Mucosa of descending colon (tissue), 3 donors: Measurements from ENCODE around the gene PTPRA. TPM values are rescaled to one million over a fixed set of nuclear protein-coding genes. Genes with fewer than 3 reads are reported as not detected.

Source experiments
- ATAC-seq: fragments of 200-7000 bp; cut with Tn5 transposase; one replicate; pipeline ENCODE4 v1.9.1; 2020; ENCODE audit warnings: mild to moderate bottlenecking, moderate library complexity
- DNase-seq, 3 donors: peaks; one replicate each; pipeline ENCODE4 v3.0.0-alpha.2; 2020
- H3K36me3 ChIP-seq: fragments of 200-600 bp; one replicate; pipeline ENCODE4 v1.8.0; 2021; ENCODE audit warnings: low read depth, mild to moderate bottlenecking
- H3K4me1 ChIP-seq: fragments of 200-600 bp; one replicate; pipeline ENCODE4 v1.8.0; 2021; ENCODE audit warnings: low read depth, mild to moderate bottlenecking
- H3K4me3 ChIP-seq: fragments of 200-600 bp; one replicate; pipeline ENCODE4 v1.8.0; 2021; ENCODE audit warnings: mild to moderate bottlenecking
- H3K9me3 ChIP-seq: fragments of 200-600 bp; one replicate; pipeline ENCODE4 v1.8.0; 2021; ENCODE audit warnings: mild to moderate bottlenecking
- CTCF ChIP-seq: fragments of 200-600 bp; IDR thresholded peaks from one replicate; pipeline ENCODE4 v1.8.0; 2022; ENCODE audit warnings: antibody characterized with exemption, mild to moderate bottlenecking
- intact Hi-C, 2 donors: fragments of 100-400 bp; cut with DNase I in 1 of 2; cut with micrococcal nuclease in 1 of 2; formaldehyde crosslinking; loops; one replicate each; pipeline versions ENCODE4 v1.11.0 to v1.11.1; 2022; cut with DNase I, micrococcal nuclease
- total RNA-seq, 3 donors: library from RNA; stranded (reverse); fragmentation: NEBNext Ultra II Directional in 2 of 3; extraction: Animal tissue kit (Norgen Biotek cat#: 25700) in 2 of 3; gene quantifications; one replicate each; pipeline versions ENCODE4 v1.2.1 to v1.2.4, GENCODE V29; 2021 to 2023
- donor health status: DM: no; HTN: no; CAD: no; lungs with moderate emphysema.
- donor health status: DM: no; HTN: no; CAD: no.
- donor health status: DM: no; HTN: yes; CAD: no.

PTPRA gene
- total RNA-seq, 3 donors from 2014 or later = 39.0 to 64.7 (median 59.3) TPM

GRCh38 chr20:3040086-3040485 is 166.8 kb downstream of the PTPRA start:
- Histone ChIP-seq H3K36me3 (peaks cover 12% of the 10 kb centered on the region), H3K4me3 (no peak overlapping the region), H3K4me1 (peaks cover 2% of the 10 kb centered on the region), H3K9me3 (no peaks in the 10 kb centered on the region)
- DNase-seq = no peak
- intact Hi-C loops = no loop called here
- TF ChIP-seq CTCF = no peak
- no peak for ATAC-seq

- intact Hi-C loops = no loop called here
- peaks cover 3% of the 10 kb centered on the region for H3K36me3 ChIP-seq
- DNase-seq (no peak), ATAC-seq (no peak)
- H3K4me1 ChIP-seq = peaks cover 6% of the 10 kb centered on the region
- no peak overlapping the region for H3K4me3 ChIP-seq
- TF ChIP-seq CTCF = no peak
- H3K9me3 ChIP-seq = no peaks in the 10 kb centered on the region
Measured at GRCh38 chr20:3041854-3042409, 168.7 kb downstream of the PTPRA start.

GRCh38 chr20:3042625-3043024 is 169.3 kb downstream of the PTPRA start:
- DNase-seq = peak in 1 of 3 donors; percentile 20
- intact Hi-C loops = no loop called here
- peaks cover 13% of the 10 kb centered on the region for H3K4me1 ChIP-seq
- no peaks in the 10 kb centered on the region for H3K9me3 ChIP-seq
- ATAC-seq = no peak
- H3K36me3 ChIP-seq = no peaks in the 10 kb centered on the region
- TF ChIP-seq CTCF = no peak
- H3K4me3 ChIP-seq = no peak overlapping the region

- H3K9me3 ChIP-seq = no peaks in the 10 kb centered on the region
- TF ChIP-seq CTCF = no peak
- DNase-seq = no peak
- no peak for ATAC-seq
- peaks cover 14% of the 10 kb centered on the region for H3K4me1 ChIP-seq
- intact Hi-C loops = no loop called here
- no peaks in the 10 kb centered on the region for H3K36me3 ChIP-seq
- H3K4me3 ChIP-seq = no peak within 1 kb of the TSS
Measured at GRCh38 chr20:3043322-3043721, 170.0 kb downstream of the PTPRA start, which contains the start of gene GNRH2. TSS of gene GNRH2 (plus strand) at chr20:3043622. CDS start at chr20:3044415, 793 bp downstream.

GRCh38 chr20:3044336-3044965 is 171.2 kb downstream of the PTPRA start:
- TF ChIP-seq CTCF = no peak
- no peak for ATAC-seq
- Histone ChIP-seq H3K4me1 (peaks cover 14% of the 10 kb centered on the region), H3K4me3 (no peak overlapping the region), H3K9me3 (no peaks in the 10 kb centered on the region), H3K36me3 (no peaks in the 10 kb centered on the region)
- intact Hi-C loops = no loop called here
- peak in 2 of 3 donors; percentile 7 to 33 for DNase-seq
